ENCODE measurements around the gene RRM2.

DNA sequence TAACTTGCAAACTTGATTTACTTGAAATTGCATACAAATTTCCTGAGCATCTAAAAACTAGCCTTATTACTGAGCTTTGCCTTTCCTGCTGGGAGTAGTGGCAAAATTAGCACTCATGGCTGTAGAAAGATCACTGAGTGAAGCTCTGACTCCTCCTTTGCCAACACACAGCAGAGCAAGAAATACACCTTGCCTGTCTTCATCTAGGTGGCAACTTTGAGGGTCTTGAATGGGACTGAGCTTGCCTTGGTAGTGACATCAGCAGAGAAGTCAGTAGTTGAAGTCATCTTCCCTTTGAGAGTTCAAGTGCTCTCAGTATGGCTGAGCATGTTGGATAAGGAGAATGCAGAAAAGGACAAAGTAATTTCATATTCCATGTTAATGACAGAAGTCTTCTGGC is 5.9 kb downstream of the RRM2 start:
- TF ChIP-seq, protein P1, sequence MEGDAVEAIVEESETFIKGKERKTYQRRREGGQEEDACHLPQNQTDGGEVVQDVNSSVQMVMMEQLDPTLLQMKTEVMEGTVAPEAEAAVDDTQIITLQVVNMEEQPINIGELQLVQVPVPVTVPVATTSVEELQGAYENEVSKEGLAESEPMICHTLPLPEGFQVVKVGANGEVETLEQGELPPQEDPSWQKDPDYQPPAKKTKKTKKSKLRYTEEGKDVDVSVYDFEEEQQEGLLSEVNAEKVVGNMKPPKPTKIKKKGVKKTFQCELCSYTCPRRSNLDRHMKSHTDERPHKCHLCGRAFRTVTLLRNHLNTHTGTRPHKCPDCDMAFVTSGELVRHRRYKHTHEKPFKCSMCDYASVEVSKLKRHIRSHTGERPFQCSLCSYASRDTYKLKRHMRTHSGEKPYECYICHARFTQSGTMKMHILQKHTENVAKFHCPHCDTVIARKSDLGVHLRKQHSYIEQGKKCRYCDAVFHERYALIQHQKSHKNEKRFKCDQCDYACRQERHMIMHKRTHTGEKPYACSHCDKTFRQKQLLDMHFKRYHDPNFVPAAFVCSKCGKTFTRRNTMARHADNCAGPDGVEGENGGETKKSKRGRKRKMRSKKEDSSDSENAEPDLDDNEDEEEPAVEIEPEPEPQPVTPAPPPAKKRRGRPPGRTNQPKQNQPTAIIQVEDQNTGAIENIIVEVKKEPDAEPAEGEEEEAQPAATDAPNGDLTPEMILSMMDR (conservative IDR thresholded peaks at IDR 0.05; ENCODE audit: low read depth in 2 of 2), result no peak
- TF ChIP-seq POLR2AphosphoS5 (IDR thresholded peaks at IDR 0.05; ENCODE audit: low read depth), result no peak
- TF ChIP-seq EZH2phosphoT487 (IDR thresholded peaks at IDR 0.05; ENCODE audit: unreplicated experiment), result no peak
- TF ChIP-seq STAT1 (IDR thresholded peaks at IDR 0.05; ENCODE audit: unreplicated experiment), result no peak
